HepG2 (cell line): ENCODE results near the gene GRK4.

ENCODE experiments used
- BORCS8-MEF2B ChIP-seq: sonication (generic); formaldehyde crosslinking; IDR thresholded peaks from 2 replicates; pipeline ENCODE4 v1.8.0; 2022; ENCODE audit warnings: mild to moderate bottlenecking, missing genetic modification reagents
- CTCF ChIP-seq: sonication (generic); formaldehyde crosslinking; IDR thresholded peaks from 2 replicates; pipeline ENCODE4 v1.5.0; 2020; ENCODE audit warnings: mild to moderate bottlenecking, missing genetic modification reagents, moderate library complexity
- HDAC1 ChIP-seq: sonication (generic); formaldehyde crosslinking; IDR thresholded peaks from 2 replicates; pipeline ENCODE4 v1.5.1; 2020; ENCODE audit warnings: mild to moderate bottlenecking, missing genetic modification reagents
- ZSCAN30 ChIP-seq: sonication (generic); formaldehyde crosslinking; IDR thresholded peaks from 2 replicates; pipeline ENCODE4 v1.5.0; 2020; ENCODE audit warnings: mild to moderate bottlenecking, missing genetic modification reagents
- TF ChIP-seq, protein P1 (sequence below): sonication (generic); formaldehyde crosslinking; IDR thresholded peaks from 2 replicates; pipeline ENCODE4 v1.4.0; 2020; ENCODE audit warnings: missing genetic modification reagents

DNA sequence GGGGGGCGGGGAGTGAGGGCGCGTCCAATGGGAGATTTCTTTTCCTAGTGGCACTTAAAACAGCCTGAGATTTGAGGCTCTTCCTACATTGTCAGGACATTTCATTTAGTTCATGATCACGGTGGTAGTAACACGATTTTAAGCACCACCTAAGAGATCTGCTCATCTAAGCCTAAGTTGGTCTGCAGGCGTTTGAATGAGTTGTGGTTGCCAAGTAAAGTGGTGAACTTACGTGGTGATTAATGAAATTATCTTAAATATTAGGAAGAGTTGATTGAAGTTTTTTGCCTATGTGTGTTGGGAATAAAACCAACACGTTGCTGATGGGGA, 112.2 kb downstream of the GRK4 start:
- TF ChIP-seq CTCF (CRISPR knock-in tag), result no peak
- TF ChIP-seq HDAC1 (CRISPR knock-in tag), result no peak
- TF ChIP-seq ZSCAN30 (CRISPR knock-in tag), result no peak
- no peak for TF ChIP-seq BORCS8-MEF2B (CRISPR knock-in tag)
- TF ChIP-seq, protein P1, sequence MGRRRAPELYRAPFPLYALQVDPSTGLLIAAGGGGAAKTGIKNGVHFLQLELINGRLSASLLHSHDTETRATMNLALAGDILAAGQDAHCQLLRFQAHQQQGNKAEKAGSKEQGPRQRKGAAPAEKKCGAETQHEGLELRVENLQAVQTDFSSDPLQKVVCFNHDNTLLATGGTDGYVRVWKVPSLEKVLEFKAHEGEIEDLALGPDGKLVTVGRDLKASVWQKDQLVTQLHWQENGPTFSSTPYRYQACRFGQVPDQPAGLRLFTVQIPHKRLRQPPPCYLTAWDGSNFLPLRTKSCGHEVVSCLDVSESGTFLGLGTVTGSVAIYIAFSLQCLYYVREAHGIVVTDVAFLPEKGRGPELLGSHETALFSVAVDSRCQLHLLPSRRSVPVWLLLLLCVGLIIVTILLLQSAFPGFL, result no peak
